GM12801 (cell line): ENCODE results near the gene CEP152.

ENCODE experiments used
- CTCF ChIP-seq: IDR thresholded peaks from one replicate; pipeline ENCODE4 v1.5.1; 2011; ENCODE audit warnings: control low read depth; ENCODE audit not compliant: insufficient read length; ENCODE audit errors: extremely low read depth

CEP152 gene

GRCh38 chr15:48810414-48811324 lies at the start of gene CEP152:
CEP152 (minus strand) TSS chr15:48811069; CDS start chr15:48805649, 5,420 bp downstream.
- no peak for TF ChIP-seq CTCF

- no peak for TF ChIP-seq CTCF
Measured at GRCh38 chr15:48859426-48859825, 48.6 kb upstream of the CEP152 start.

- no peak for TF ChIP-seq CTCF
Measured at GRCh38 chr15:48858401-48858800, 47.5 kb upstream of the CEP152 start.

- TF ChIP-seq CTCF = no peak
Measured at GRCh38 chr15:48856942-48857341, 46.1 kb upstream of the CEP152 start.

GRCh38 chr15:48855501-48856440 lies 44.9 kb upstream of the CEP152 start:
- no peak for TF ChIP-seq CTCF

- no peak for TF ChIP-seq CTCF
Measured at GRCh38 chr15:48851956-48852355, 41.1 kb upstream of the CEP152 start.

GRCh38 chr15:48850648-48851047 lies 39.8 kb upstream of the CEP152 start:
- TF ChIP-seq CTCF = no peak
